OCI-LY3 (cell line): ENCODE results near the gene C19orf12.

Experiments
- H2AFZ ChIP-seq: fragments of 200-600, 300-600 bp; shearing (Covaris generic); 2 replicates; pipeline ENCODE4 v1.6.0; 2014; ENCODE audit warnings: antibody characterized with exemption, low read depth, low read length
- H3K27ac ChIP-seq: fragments of 200-600, 300-600 bp; sonication (generic); 2 replicates; pipeline ENCODE4 v1.5.1; 2014; ENCODE audit warnings: mild to moderate bottlenecking, low read length, moderate library complexity, mixed read lengths
- H3K27me3 ChIP-seq: fragments of 200-600, 300-600 bp; sonication (generic); 2 replicates; pipeline ENCODE4 v1.6.1; 2014; ENCODE audit warnings: low read depth, low read length, mixed read lengths
- H3K36me3 ChIP-seq: fragments of 200-600, 300-600 bp; sonication (generic); replicated peaks from 2 replicates; pipeline ENCODE3; 2014; ENCODE audit warnings: low read depth, low read length, mixed read lengths
- H3K4me1 ChIP-seq: fragments of 300-600, 200-600 bp; sonication (generic); 2 replicates; pipeline ENCODE4 v1.6.1; 2014; ENCODE audit warnings: low read length, mixed read lengths
- H3K4me2 ChIP-seq: fragments of 200-600, 300-600 bp; sonication (generic); 2 replicates; pipeline ENCODE4 v1.6.1; 2014; ENCODE audit warnings: low read length, mixed read lengths
- H3K4me3 ChIP-seq: fragments of 300-600, 200-600 bp; sonication (generic); 2 replicates; pipeline ENCODE4 v1.5.1; 2014; ENCODE audit warnings: antibody characterized with exemption, mild to moderate bottlenecking, low read length, moderate library complexity
- H3K79me2 ChIP-seq: fragments of 300-600, 200-600 bp; shearing (Covaris generic); 2 replicates; pipeline ENCODE4 v1.6.1; 2014; ENCODE audit warnings: mild to moderate bottlenecking, low read length, mixed read lengths
- H3K9ac ChIP-seq: fragments of 300-600, 200-600 bp; shearing (Covaris generic); 2 replicates; pipeline ENCODE4 v1.6.0; 2014; ENCODE audit warnings: mild to moderate bottlenecking, low read length, moderate library complexity
- H3K9me3 ChIP-seq: fragments of 200-600, 300-600 bp; shearing (Covaris generic); 2 replicates; pipeline ENCODE4 v1.6.1; 2014; ENCODE audit warnings: low read length, mixed read lengths; ENCODE audit not compliant: insufficient read depth
- H4K20me1 ChIP-seq: fragments of 200-600, 300-600 bp; sonication (generic); 2 replicates; pipeline ENCODE4 v1.6.1; 2016; ENCODE audit warnings: low read length, mixed read lengths; ENCODE audit not compliant: insufficient read depth
- CTCF ChIP-seq: fragments of 200-600, 300-600 bp; sonication (generic); IDR thresholded peaks from 2 replicates; pipeline ENCODE4 v1.5.1; 2014; ENCODE audit warnings: antibody characterized with exemption, low read length, low read depth
- EZH2phosphoT487 ChIP-seq: fragments of 200-600 bp; shearing (Covaris generic); IDR thresholded peaks from 2 replicates; pipeline ENCODE4 v1.6.1; 2018; ENCODE audit warnings: antibody characterized with exemption, mixed run types, low read depth

Gene C19orf12

GRCh38 chr19:29680937-29681336 is 34.1 kb downstream of the C19orf12 start:
- no peaks in the 10 kb centered on the region for H4K20me1 ChIP-seq
- H3K27me3 ChIP-seq, result no peaks in the 10 kb centered on the region; the same call in 1 of the 2 replicates
- H3K36me3 ChIP-seq, result no peaks in the 10 kb centered on the region
- H3K4me1 ChIP-seq, result no peaks in the 10 kb centered on the region
- no peak overlapping the region for H3K4me2 ChIP-seq
- no peak overlapping the region for H3K27ac ChIP-seq
- no peaks in the 10 kb centered on the region for H3K9me3 ChIP-seq
- H3K79me2 ChIP-seq, result no peaks in the 10 kb centered on the region
- no peak for TF ChIP-seq EZH2phosphoT487
- no peak for TF ChIP-seq CTCF
- no peak overlapping the region for H2AFZ ChIP-seq
- H3K4me3 ChIP-seq, result no peak overlapping the region
- no peak overlapping the region for H3K9ac ChIP-seq

- H3K4me2 ChIP-seq, result no peak overlapping the region
- H2AFZ ChIP-seq, result no peak overlapping the region
- no peaks in the 10 kb centered on the region for H4K20me1 ChIP-seq
- no peaks in the 10 kb centered on the region; the same call in 1 of the 2 replicates for H3K27me3 ChIP-seq
- no peaks in the 10 kb centered on the region for H3K79me2 ChIP-seq
- TF ChIP-seq CTCF (no peak), EZH2phosphoT487 (no peak)
- no peak overlapping the region for H3K9ac ChIP-seq
- no peaks in the 10 kb centered on the region for H3K36me3 ChIP-seq
- H3K27ac ChIP-seq, result no peak overlapping the region
- no peaks in the 10 kb centered on the region for H3K9me3 ChIP-seq
- no peak overlapping the region for H3K4me3 ChIP-seq
- H3K4me1 ChIP-seq, result no peaks in the 10 kb centered on the region
These were observed 34.6 kb downstream of the C19orf12 start for GRCh38 chr19:29680447-29680846.

- Histone ChIP-seq H3K4me3 (no peak overlapping the region), H3K9ac (no peak overlapping the region), H3K9me3 (no peaks in the 10 kb centered on the region), H3K27ac (no peak overlapping the region), H3K79me2 (no peaks in the 10 kb centered on the region), H2AFZ (no peak overlapping the region), H3K4me1 (no peaks in the 10 kb centered on the region), H3K36me3 (no peaks in the 10 kb centered on the region), H3K4me2 (no peak overlapping the region), H4K20me1 (no peaks in the 10 kb centered on the region), H3K27me3 (no peaks in the 10 kb centered on the region; the same call in 1 of the 2 replicates)
- no peak for TF ChIP-seq EZH2phosphoT487
- no peak for TF ChIP-seq CTCF
These were observed 35.4 kb downstream of the C19orf12 start for GRCh38 chr19:29679598-29680210.

- Histone ChIP-seq H4K20me1 (no peaks in the 10 kb centered on the region), H3K4me3 (no peak overlapping the region), H2AFZ (no peak overlapping the region), H3K4me2 (no peak overlapping the region), H3K27ac (no peak overlapping the region), H3K27me3 (no peaks in the 10 kb centered on the region; the same call in 1 of the 2 replicates), H3K9ac (no peak overlapping the region), H3K4me1 (peaks cover 1% of the 10 kb centered on the region), H3K36me3 (no peaks in the 10 kb centered on the region), H3K9me3 (no peaks in the 10 kb centered on the region), H3K79me2 (no peaks in the 10 kb centered on the region)
- TF ChIP-seq EZH2phosphoT487 (no peak), CTCF (no peak)
These were observed 36.5 kb downstream of the C19orf12 start for GRCh38 chr19:29678484-29679106.
